ENCODE results near the gene CRIP1.

The CRIP1 gene, protein sequence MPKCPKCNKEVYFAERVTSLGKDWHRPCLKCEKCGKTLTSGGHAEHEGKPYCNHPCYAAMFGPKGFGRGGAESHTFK

DNA sequence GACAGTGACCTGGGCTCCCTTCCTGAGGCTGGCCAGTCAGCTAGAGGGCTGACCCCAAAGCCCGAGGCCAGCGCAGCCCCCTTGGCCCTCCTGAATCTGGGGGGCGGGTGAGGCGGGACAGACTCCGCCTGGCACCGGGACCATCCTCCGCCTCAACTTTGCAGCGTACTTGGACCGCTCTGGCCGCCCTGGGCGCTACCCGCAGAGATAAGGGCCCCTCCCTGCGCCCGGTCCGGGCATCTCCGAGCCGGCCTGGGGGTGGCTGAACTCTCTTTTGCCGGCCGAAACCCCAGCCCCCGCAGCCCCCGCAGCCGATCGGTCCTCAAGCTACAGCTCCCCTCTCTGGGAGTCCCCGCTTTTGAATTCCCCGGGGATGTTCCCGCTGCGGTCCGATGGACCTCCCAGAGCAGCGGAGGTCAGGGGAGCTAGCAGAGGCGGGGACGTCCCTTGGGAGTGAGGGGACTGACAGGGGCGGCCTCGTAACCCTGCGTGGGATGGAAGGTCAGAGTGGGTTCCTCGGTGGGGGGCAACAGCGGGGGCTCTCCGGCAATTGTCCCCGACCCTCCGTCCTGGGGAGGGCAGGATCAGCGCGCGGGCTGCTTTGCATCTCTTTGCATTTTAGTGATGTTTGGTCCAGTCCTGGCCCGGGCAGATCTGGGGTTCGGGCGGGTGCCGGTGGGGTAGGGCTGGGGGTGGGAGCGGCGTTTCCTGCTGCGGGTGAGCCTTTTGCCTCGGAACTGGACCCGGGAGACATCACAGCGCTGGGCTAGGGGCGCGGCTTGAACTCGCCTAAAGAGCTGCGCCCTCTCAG is at the start of gene CRIP1:
Gene CRIP1 (plus strand): TSS at position 724 of the 811 bp plus-strand sequence. CDS start 374 bp downstream, outside the sequence.
- TF ChIP-seq, protein P1, sequence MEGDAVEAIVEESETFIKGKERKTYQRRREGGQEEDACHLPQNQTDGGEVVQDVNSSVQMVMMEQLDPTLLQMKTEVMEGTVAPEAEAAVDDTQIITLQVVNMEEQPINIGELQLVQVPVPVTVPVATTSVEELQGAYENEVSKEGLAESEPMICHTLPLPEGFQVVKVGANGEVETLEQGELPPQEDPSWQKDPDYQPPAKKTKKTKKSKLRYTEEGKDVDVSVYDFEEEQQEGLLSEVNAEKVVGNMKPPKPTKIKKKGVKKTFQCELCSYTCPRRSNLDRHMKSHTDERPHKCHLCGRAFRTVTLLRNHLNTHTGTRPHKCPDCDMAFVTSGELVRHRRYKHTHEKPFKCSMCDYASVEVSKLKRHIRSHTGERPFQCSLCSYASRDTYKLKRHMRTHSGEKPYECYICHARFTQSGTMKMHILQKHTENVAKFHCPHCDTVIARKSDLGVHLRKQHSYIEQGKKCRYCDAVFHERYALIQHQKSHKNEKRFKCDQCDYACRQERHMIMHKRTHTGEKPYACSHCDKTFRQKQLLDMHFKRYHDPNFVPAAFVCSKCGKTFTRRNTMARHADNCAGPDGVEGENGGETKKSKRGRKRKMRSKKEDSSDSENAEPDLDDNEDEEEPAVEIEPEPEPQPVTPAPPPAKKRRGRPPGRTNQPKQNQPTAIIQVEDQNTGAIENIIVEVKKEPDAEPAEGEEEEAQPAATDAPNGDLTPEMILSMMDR (IDR thresholded peaks at IDR 0.05; ENCODE audit: insufficient read depth, missing control alignments) = no peak
- no peak for FAIRE-seq
- DNase-seq (ENCODE audit: insufficient read length, low spot score) = no peak

DNA sequence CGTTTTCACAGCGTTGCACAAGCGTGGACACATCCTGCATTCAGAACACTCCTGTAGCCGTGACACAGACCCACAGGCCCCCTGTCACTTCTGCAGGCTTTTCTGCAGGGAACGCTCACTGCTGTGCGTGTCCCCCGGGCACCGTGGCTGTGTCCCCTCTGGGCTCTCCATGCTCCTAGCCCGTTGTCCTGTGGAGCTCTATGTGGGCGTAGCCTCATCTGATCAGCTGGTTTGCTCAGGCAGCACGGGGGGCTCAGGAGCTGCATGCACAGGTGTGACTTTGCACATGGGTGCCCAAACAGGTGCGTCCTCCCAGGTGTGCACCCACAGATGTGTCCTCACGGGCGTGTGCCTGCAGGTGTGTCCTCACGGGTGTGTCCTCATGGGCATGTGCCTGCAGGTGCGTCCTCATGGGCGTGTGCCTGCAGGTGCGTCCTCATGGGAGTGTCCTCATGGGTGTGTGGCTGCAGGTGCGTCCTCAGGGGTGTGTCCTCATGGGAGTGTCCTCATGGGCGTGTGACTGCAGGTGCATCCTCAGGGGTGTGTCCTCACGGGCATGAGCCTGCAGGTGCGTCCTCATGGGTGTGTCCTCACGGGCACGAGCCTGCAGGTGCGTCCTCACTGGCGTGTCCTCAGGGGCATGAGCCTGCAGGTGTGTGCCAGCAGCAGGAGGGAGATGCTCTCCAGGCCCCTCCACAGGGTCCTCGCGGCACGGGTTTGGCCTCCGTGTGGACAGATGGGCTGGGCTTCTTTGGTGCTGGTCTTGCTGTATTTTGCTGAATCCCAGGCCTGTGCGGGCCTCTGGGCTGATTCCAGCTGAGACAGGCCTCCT is 49.6 kb upstream of the CRIP1 start:
- DNase-seq (ENCODE audit: insufficient read length, low spot score) (no peak), FAIRE-seq (no peak)
- TF ChIP-seq, protein P1 (IDR thresholded peaks at IDR 0.05; ENCODE audit: insufficient read depth, missing control alignments) = no peak

DNA sequence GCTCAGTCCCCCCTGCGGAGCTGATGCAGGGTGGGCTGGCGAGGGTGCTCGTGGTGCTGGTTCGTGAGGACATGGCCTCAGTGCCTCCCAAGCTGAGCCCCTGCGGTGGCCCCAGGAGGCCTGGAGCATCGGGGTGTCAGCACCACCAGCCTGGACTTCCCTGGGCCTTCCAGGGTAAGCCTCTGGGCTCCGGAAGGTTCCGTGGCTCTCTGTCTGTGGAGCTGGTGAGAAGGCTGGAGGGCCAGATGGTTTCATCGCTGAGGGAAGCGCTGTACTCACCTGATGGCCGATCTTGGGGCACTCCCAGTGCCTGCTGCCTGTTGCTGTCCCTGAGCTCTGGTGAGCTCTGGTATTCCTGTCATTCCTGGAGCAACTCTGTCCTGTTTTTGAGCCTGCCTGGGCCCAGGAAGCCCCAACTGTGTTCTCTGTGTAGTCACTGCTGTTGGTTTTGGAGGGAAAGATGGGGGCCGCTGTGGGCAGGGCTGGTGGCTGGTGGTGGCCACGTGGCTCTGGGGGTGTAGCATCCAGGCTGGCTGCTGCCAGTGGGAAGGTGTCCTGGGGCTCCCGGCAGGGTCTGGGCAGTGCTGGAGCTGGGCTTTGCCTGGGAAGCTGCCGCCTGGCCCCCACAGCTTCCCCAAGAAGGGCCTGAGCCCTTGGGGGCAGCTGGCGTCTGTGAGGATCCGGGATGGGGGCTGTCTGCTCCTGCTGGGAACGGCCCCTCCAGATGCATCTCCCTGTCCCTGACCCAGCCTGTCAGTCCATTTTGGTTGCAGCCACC is 48.8 kb upstream of the CRIP1 start:
- TF ChIP-seq, protein P1 (IDR thresholded peaks at IDR 0.05; ENCODE audit: insufficient read depth, missing control alignments) = no peak
- FAIRE-seq = no peak
- no peak for DNase-seq (ENCODE audit: insufficient read length, low spot score)

DNA sequence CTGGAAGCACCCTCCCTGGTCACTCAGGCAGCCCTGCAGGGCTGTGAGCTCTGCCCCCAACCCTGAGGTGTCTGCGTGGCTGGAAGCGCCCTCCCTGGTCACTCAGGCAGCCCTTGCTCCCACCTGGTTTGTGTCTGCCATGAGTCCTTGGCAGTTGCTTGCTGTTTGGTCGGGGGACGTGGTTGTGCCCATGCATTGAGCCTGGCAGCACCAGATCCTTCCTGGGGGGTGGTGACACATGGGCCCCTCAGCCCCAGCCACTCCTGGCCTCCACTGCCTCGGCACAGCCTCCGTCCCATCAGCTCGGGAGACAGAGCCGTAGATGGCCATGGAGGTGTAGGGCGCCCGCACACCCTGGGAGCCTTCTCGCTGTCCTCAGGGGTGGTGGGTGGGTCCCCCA is 47.5 kb upstream of the CRIP1 start:
- no peak for DNase-seq (ENCODE audit: insufficient read length, low spot score)
- TF ChIP-seq, protein P1 (IDR thresholded peaks at IDR 0.05; ENCODE audit: insufficient read depth, missing control alignments) = no peak
- FAIRE-seq = no peak

DNA sequence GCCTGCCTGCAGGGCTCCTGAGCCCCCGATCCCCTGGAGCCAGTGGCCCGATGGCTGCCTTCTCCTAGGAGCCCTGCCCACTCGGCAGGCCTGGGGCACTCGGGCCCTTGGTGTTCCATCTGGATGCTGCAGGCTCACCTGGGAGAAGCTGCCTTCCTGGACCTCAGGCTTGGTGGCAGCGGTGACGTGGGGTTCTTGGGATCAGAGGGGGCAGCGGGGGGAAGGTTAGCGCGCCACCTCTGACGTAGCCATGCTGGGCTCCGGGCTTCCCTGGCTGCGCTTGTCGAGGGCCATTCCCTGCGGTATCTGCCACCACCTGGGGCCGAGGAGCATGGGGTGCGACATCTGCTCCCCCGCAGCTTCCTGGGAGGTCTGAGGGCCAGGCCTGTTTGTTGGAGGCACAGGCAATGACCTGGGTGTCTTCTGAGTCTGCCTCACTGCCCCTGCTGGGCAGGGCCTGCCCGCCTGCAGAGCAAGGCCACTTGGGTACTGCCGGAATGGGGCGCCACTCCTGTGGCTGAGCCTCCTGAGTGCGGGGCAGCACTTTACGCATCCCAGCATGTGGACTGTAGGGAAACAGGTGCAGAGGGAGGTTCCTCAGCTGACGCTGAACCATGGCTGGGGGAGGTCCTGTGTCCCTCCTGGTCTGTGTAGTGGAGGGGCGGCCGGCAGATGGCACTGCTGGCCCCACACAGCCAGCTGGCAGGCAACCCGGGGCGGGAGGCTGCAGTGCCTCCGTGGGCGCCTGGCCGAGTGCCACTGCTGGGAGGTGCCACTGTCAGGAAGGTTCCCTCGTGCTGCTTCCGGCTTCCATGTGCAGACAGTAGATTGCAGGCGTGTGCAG is 46.8 kb upstream of the CRIP1 start:
- TF ChIP-seq, protein P1 (IDR thresholded peaks at IDR 0.05; ENCODE audit: insufficient read depth, missing control alignments) = peak; percentile 21
- FAIRE-seq (no peak), DNase-seq (ENCODE audit: insufficient read length, low spot score) (no peak)

DNA sequence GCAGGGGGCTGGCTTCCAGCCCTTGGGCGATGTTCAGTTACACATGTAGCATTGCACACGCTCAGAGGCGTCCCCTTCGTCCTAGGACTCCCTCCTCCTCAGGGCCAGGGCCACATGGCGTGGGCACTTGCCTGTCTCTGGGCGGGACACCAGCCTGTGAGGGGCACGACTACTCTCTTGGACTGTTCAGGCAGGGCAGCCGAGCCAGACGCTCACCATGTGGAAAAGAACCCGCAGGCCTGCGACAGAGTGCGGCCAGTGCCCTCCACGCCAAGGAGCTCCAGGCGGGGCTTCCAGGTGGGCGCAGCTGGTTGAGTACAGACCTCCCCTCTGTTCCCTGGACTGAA is 46.2 kb upstream of the CRIP1 start:
- FAIRE-seq (no peak), DNase-seq (ENCODE audit: insufficient read length, low spot score) (no peak)
- TF ChIP-seq, protein P1 (IDR thresholded peaks at IDR 0.05; ENCODE audit: insufficient read depth, missing control alignments) = no peak

Data from D721Med (cell line).